D341Med (cell line): ENCODE measurements around the gene PARVG.

Source experiments
- DNase-seq: peaks from one replicate; pipeline ENCODE4 v3.0.0; 2012; ENCODE audit warnings: low spot score

Gene PARVG

GRCh38 chr22:44180706-44181032 is at the start of gene PARVG:
Gene PARVG, plus strand, starts transcription at chr22:44180925. Its CDS starts 2,405 bp downstream, at chr22:44183330.
- DNase-seq, result no peak

- no peak for DNase-seq
These were observed 49.3 kb upstream of the PARVG start for GRCh38 chr22:44131412-44131811.

DNA sequence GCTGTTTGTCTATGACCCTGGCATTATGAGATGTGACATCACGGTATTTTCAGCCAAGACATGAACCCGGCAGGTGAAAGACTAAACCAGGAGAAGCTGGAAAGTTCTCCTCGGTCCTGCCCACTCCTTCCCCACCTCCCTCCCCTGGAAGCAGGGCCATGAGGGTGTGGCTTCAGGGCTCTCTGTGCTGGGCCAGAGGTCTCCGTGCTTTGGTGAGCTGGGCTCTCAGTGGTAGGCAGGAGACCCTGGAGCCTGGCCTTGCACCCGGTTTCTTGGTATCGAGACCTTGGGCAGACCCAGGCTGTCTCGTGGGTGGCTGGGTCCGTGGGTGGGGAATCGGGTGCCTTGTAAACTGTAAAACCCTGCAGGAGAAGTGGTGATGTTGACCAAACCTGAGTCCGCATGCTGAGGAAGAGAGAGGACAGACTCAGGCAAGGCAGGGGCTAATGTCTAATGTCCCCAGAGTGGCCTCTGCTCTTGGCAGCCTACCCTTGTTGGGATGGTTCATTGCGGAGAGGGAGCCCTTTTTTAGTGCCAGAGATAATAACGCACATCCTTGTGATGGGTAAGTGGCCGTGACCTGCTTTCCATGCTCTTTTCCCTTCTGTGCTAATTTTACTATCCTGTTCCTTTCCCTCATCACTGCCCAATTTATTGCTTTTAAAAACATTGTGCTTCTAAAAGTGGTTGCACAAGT is 48.6 kb upstream of the PARVG start:
- DNase-seq, result no peak

DNA sequence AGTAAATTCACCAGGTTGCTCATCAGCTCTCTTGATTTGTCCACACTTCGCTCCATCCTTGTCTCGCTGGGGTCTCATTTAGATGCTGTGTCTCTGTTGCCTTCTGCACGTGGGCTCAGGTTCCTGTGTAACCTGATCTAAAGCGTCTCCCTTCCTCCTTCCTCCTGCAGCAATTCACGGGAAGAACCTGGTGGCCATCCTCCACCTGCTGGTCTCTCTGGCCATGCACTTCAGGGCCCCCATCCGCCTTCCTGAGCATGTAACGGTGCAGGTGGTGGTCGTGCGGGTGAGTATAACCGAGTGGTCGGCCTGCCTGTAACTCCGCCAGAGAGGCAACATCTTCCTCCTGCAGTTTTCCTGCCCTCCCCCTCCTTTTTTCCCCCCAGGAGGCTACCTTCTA is 48.0 kb upstream of the PARVG start:
- DNase-seq, result no peak

GRCh38 chr22:44133161-44133560 is 47.6 kb upstream of the PARVG start:
- no peak for DNase-seq

DNA sequence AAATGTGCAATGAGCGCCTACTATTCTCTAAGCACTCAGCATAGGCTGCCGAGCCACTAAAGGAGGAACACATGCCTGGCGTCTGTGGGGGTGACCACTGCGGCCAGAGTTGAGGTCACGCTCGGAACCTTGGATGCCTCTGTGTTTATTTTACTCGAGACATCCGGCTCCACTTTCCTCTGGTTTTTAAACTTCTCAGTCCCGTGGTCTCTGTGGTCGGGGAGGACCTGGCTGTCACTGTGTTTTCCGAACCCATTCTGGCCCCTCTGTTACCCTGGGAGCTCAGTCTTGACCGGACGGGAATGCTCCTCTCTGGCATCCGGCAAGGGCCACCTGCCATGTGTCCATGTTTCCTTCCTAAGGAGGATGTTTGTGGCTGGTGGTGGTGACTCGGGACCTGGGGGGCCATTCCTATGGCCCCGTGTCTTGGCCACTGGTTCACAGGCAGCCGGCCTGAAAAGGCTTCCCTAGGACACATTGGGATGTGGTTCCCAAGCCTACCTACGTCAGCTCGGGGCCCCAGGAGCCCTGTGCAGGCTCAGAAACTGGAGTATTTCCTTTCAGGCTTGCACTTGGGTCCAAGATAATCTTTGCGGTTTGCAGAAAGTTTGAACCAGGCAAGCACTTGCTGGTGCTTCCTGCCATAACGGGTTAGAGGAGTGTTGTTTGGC is 46.7 kb upstream of the PARVG start:
- no peak for DNase-seq

DNA sequence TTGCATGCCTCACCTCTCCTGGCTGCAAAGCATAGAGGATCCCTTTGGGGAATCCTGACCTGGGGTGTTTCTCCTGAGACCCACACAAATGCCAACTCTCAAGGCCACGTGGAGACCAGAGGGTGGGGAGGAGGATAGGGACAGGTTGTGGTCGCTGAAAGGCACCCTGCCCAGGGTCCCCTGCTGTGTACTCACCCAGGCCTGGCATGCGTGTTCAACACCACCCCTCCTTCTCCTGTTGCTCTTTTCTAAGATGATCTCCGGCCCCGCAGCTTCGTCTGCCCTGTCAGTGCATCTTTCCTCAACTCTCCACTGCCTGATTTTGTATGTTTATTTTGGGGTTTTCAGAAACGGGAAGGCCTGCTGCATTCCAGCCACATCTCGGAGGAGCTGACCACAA is 44.6 kb upstream of the PARVG start:
- no peak for DNase-seq

GRCh38 chr22:44136786-44137185 is 43.9 kb upstream of the PARVG start:
- no peak for DNase-seq

DNA sequence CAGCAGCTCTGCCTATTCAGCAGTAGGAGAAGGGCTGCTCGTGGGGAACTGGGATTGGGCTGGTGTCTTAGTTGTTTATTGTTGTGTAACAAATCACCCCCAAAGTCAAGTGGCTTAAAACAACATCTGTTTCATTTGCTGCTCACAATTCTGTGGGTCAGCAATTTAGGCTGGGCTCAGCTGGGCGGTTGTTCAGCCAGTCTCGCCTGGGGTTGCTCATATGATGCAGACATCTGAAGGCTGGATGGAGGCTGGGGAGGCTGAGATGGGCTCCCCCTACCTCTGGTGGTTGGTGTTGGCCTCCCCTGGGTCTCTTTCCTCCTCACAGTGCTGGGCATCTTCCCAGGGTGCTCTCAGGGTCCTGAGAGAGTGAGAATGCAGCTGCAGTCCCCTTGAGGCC is 43.3 kb upstream of the PARVG start:
- DNase-seq, result no peak

- DNase-seq, result no peak
These were observed 41.0 kb upstream of the PARVG start for GRCh38 chr22:44139773-44140172.

DNA sequence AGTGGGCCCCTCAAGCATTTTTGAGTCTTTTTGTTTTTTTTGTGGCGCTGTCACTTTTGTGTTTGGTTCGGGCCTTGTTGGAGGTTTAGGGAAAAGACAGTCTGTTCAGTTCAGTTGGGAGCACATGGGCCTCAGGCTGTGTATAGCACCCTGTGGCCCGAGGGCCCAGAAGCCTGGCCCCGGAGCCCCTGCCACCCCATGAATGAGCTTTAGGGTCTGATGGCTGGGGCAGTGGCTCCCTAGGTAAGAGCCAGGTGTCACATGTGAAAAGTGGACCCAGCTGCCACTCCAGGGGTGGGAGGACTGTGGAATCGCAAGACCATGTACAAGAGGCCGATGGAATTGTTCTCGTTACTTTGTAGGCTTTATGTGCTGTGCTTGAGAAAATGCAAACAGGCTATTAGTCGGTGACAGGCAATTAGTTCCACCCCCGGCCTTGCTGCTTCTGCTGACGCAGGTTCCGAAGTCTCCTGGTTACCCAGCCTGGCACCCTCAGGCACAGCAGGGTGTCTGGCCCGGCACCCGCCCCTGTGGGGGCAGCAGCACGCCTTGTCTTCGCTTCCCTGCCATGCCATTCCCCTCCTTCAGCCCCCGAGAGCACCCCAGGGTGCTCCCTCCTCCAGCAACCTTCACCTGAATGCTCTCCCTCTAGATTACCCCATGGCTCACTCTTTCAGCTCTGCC is 38.2 kb upstream of the PARVG start:
- no peak for DNase-seq

DNA sequence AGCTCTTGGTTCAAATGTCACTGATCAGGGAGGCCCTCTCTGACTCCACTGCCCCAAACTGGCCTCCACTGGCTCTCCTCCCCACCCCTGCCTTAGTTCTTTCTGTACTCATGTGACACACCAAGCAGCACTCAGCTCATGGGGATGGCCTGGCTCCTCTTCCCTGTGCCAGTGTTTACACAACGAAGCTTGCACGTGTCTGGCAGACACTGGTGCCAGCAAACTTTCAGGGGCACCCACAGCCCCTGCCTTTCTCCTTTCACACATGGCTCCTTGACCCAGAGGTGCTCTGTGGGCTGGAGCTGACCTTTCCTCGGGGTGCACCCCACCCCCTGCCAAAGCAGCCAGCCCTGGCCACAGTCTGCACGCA is 37.6 kb upstream of the PARVG start:
- no peak for DNase-seq

DNA sequence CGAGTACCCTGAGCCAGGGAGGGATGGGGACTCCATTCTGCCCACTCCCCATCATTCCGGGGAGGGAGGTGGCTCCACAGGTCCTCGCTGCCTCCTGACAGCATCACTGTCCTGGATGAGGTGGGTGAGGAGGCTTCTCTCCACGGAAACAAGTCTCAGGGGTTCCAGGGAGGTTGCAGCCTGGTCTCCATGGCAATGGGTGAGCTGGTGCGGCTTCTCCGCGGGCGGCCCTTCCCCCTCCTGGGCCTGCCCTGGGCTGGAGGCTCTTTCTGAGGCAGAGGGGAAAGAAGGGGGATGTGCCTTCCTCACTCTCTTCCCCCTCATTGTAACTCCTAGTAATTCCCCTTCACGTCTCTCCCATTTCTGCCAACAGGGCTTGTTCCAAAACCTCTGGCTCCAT is 37.1 kb upstream of the PARVG start:
- no peak for DNase-seq

DNA sequence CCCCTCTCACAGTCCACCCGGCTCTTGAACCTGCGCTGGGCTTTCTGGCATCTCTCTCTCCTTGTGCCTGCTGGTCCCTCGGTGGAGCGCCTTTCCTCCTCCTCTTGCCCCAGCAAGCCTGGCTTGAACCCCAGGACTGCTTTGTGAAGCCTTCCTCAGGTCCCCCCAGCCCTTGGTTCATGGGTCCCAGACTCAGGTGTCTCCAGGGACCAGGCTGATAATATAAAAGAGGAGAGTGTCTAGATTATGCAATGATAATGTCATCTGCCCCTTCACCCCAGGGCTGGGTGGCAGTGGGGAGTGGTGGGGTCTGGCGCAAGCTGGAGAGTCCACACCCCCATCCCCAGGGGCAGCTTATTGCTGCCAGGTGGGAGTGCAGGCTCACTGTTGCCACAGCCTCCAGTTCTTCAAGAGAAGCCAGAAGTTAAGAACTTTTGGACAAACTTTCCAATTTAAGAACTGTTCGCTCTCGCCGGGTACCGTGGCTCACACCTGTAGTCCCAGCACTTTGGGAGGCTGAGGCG is 36.6 kb upstream of the PARVG start:
- DNase-seq, result no peak

- DNase-seq, result no peak
These were observed 35.2 kb upstream of the PARVG start for GRCh38 chr22:44145544-44145943.

DNA sequence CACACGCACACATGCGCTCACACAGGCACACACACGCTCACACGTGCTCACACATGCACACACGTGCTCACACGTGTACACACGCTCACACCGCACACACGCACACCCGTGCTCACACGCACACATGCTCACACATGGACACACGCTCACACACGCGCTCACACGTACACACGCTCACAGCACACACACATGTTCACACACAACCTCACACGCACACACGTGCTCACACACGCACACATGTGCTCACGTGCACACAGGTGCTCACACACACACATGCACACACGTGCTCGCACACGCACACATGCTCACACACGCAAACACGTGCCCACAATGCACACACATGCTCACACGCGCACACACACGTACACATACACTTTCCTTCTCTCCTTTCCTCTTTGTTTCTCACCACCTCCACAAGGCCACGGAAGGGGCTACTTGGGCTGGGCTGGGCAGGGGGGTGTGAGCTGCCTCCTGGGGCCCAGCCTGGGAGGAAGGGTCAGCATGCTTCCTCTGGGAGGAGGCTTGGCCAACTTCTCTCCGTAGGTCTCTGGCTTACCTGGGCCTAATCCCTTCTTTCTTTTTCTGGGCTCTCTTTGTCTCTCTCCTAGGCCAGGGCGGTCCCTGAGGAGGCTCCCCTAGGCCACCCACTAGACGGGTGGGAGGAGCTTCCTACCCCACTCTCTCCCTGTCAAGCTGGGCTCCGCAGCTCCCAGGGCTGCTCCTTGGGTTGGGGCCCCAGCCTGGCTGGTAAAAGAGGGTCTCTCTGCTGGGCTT is 34.5 kb upstream of the PARVG start:
- no peak for DNase-seq

- no peak for DNase-seq
These were observed 33.6 kb upstream of the PARVG start for GRCh38 chr22:44147008-44147645.

- DNase-seq, result no peak
These were observed 32.7 kb upstream of the PARVG start for GRCh38 chr22:44147821-44148574.

- DNase-seq, result no peak
These were observed 29.0 kb upstream of the PARVG start for GRCh38 chr22:44151676-44152075.

DNA sequence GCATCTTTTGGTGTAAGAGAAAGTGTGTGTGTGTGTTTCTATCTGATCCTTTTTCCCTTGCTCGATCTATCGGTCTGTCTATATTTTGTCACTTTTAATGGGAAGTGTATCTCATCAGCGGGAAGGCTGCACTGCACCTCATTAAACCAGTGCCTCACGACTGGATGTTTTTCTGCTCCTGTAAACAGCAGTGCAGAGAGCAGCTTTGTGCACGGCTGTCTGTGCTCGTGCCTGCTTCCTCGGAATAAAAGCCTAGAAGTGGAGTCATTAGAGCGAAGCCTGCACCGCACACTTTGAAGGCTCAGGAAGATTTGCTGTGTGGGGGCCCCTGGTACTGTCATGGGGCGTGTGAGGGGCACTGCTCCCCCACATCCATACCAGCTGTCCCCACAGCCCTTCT is 27.0 kb upstream of the PARVG start:
- DNase-seq, result no peak

DNA sequence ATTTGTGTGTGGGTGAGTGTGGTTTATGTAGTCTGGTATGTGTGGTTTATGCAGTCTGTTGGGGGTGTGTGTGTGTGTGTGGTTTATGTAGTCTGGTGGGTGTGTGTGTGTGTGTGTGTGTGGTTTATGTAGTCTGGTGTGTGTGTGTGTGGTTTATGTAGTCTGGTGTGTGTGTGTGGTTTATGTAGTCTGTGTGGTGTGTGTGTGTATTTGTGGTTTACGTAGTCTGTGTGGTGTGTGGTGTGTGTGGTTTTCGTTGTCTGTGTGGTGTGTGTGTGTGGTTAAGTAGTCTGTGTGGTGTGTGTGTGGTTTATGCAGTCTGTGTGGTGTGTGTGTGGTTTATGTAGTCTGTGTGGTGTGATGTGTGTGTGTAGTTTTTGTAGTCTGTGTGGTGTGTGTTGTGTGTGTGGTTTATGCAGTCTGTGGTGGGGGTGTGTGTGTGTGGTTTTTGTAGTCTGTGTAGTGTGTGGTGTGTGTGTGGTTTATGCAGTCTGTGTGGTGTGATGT is 26.2 kb upstream of the PARVG start:
- no peak for DNase-seq
